ENCODE measurements around the gene CTNNA3. TPM values are rescaled to one million over a fixed set of nuclear protein-coding genes. Genes with fewer than 3 reads are reported as not detected.

The CTNNA3 gene
- total RNA-seq, 4 donors from 2014 or later: 0.47 to 3.3 (median 0.80) TPM; not detected in 1

- H3K27ac ChIP-seq: no peak overlapping the region
- no peaks in the 10 kb centered on the region for H3K4me1 ChIP-seq
- H3K27me3 ChIP-seq: no peaks in the 10 kb centered on the region
- TF ChIP-seq POLR2A (IDR thresholded peaks at IDR 0.05): no peak
- no peak for TF ChIP-seq CTCF (IDR thresholded peaks at IDR 0.05)
- H3K36me3 ChIP-seq: no peaks in the 10 kb centered on the region
- no peak for DNase-seq
- H3K4me3 ChIP-seq: no peak overlapping the region
- no peaks in the 10 kb centered on the region for H3K9me3 ChIP-seq
Measured at GRCh38 chr10:67667035-67667425, 29.0 kb downstream of the CTNNA3 start.

- H3K4me1 ChIP-seq: no peaks in the 10 kb centered on the region
- no peaks in the 10 kb centered on the region for H3K27me3 ChIP-seq
- TF ChIP-seq CTCF (IDR thresholded peaks at IDR 0.05): peak in 5 of 6 experiments; percentile 23 to 41 (median 37)
- TF ChIP-seq POLR2A (IDR thresholded peaks at IDR 0.05): no peak
- H3K27ac ChIP-seq: no peak overlapping the region
- H3K4me3 ChIP-seq: no peak overlapping the region
- H3K9me3 ChIP-seq: no peaks in the 10 kb centered on the region
- H3K36me3 ChIP-seq: no peaks in the 10 kb centered on the region
- no peak for DNase-seq
Measured at GRCh38 chr10:67666416-67667034, 29.5 kb downstream of the CTNNA3 start.

- no peak for DNase-seq
- Histone ChIP-seq H3K27ac (no peak overlapping the region), H3K4me3 (no peak overlapping the region), H3K9me3 (no peaks in the 10 kb centered on the region), H3K36me3 (no peaks in the 10 kb centered on the region), H3K4me1 (no peaks in the 10 kb centered on the region), H3K27me3 (no peaks in the 10 kb centered on the region)
- no peak for TF ChIP-seq CTCF (IDR thresholded peaks at IDR 0.05)
Measured at GRCh38 chr10:67665491-67665890, 30.5 kb downstream of the CTNNA3 start.

- H3K27ac ChIP-seq: no peak overlapping the region
- TF ChIP-seq POLR2A (IDR thresholded peaks at IDR 0.05): no peak
- no peak for TF ChIP-seq CTCF (IDR thresholded peaks at IDR 0.05)
- no peaks in the 10 kb centered on the region for H3K4me1 ChIP-seq
- H3K9me3 ChIP-seq: no peaks in the 10 kb centered on the region
- no peaks in the 10 kb centered on the region for H3K36me3 ChIP-seq
- DNase-seq: no peak
- no peaks in the 10 kb centered on the region for H3K27me3 ChIP-seq
- no peak overlapping the region for H3K4me3 ChIP-seq
Measured at GRCh38 chr10:67664942-67665341, 31.1 kb downstream of the CTNNA3 start.

- Histone ChIP-seq H3K27me3 (no peaks in the 10 kb centered on the region), H3K4me3 (no peak overlapping the region), H3K36me3 (no peaks in the 10 kb centered on the region), H3K4me1 (no peaks in the 10 kb centered on the region), H3K27ac (no peak overlapping the region), H3K9me3 (no peaks in the 10 kb centered on the region)
- DNase-seq: no peak
- TF ChIP-seq POLR2A (IDR thresholded peaks at IDR 0.05) (no peak), CTCF (IDR thresholded peaks at IDR 0.05) (no peak)
Measured at GRCh38 chr10:67663449-67664087, 32.4 kb downstream of the CTNNA3 start.
